Duodenal mucosa (tissue), 2 donors: ENCODE results near the gene NPR2.

Experiments used
- H3K27ac ChIP-seq: one replicate; pipeline ENCODE4 v1.7.0; 2013; ENCODE audit warnings: low read depth, low read length
- H3K27me3 ChIP-seq, 2 donors: one replicate each; pipeline ENCODE4 v1.7.0; 2013; ENCODE audit warnings: low read length in 2 of 2, control low read depth in 1 of 2; ENCODE audit not compliant: insufficient read depth in 2 of 2, control insufficient read depth in 1 of 2
- H3K36me3 ChIP-seq, 2 donors: one replicate each; pipeline ENCODE4 v1.7.0; 2013; ENCODE audit warnings: low read length in 2 of 2, control low read depth in 1 of 2; ENCODE audit not compliant: insufficient read depth in 2 of 2, control insufficient read depth in 1 of 2
- H3K4me1 ChIP-seq, 2 donors: one replicate each; pipeline ENCODE4 v1.7.0; 2013; ENCODE audit warnings: low read length in 2 of 2, control low read depth in 1 of 2; ENCODE audit not compliant: insufficient read depth in 2 of 2, control insufficient read depth in 1 of 2
- H3K4me3 ChIP-seq, 2 donors: one replicate each; pipeline ENCODE4 v1.7.0; 2013; ENCODE audit warnings: low read length in 2 of 2, low read depth in 1 of 2
- H3K9ac ChIP-seq, 2 donors: one replicate each; pipeline ENCODE4 v1.7.0; 2013; ENCODE audit warnings: low read length in 2 of 2, low read depth in 1 of 2
- H3K9me3 ChIP-seq, 2 donors: one replicate each; pipeline ENCODE4 v1.7.0; 2013; ENCODE audit warnings: low read length in 2 of 2, control low read depth in 1 of 2; ENCODE audit not compliant: control insufficient read depth in 1 of 2

The NPR2 gene

DNA sequence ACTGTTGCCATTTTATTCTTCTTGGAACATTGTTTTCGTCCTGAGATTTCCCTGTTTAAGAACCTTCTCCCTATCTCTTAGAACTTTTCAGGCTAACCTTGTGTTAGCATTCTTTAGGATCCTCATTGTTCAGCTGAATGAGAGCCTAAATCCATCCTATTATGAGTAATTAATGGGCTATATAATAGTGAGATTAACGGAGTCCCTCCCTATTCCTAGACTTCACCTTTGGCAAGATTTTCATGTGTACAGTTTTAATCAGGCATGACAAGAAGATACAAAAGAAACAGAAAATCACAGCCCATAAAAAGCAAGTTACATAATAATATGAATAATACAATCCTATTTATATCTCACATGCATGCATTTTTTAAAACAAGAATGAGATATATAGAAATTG is 28.2 kb upstream of the NPR2 start:
- no peaks in the 10 kb centered on the region for H3K9me3 ChIP-seq
- peaks cover 6 to 28% of the 10 kb centered on the region in 2 donors for H3K4me1 ChIP-seq
- no peaks in the 10 kb centered on the region for H3K27me3 ChIP-seq
- no peak overlapping the region for H3K4me3 ChIP-seq
- no peak overlapping the region for H3K27ac ChIP-seq
- H3K9ac ChIP-seq, result no peak overlapping the region
- H3K36me3 ChIP-seq, result no peaks in the 10 kb centered on the region

- no peak overlapping the region for H3K27ac ChIP-seq
These were observed 27.6 kb upstream of the NPR2 start for GRCh38 chr9:35763803-35764202.

GRCh38 chr9:35766997-35767396 is 24.4 kb upstream of the NPR2 start:
- H3K4me1 ChIP-seq, result peaks cover 21 to 37% of the 10 kb centered on the region in 2 donors

More at GRCh38 chr9:35763803-35764202, 27.6 kb upstream of the NPR2 start:
- Histone ChIP-seq H3K4me1 (peaks cover 0 to 22% of the 10 kb centered on the region in 2 donors), H3K36me3 (no peaks in the 10 kb centered on the region), H3K9ac (no peak overlapping the region), H3K9me3 (no peaks in the 10 kb centered on the region), H3K4me3 (no peak overlapping the region), H3K27me3 (no peaks in the 10 kb centered on the region)

DNA sequence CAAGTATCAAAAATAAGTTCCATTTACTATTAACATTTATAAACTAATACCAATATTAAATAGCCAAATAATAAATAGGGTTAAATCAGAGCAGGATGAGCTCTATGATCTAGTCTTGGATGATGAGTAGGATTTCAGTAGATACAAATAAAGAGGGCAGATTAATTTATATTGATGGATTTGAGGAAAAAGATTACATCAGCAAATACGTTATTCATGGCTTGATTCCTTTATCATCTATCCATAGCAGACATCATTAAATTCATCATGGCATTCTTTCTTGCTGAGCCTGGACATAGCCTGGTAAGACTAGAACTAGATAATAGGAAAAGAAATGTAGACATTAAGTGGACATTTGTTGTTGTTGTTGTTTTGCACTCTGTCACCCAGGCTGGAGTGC is 23.9 kb upstream of the NPR2 start:
- Histone ChIP-seq H3K4me3 (no peak overlapping the region), H3K4me1 (peaks cover 24 to 37% of the 10 kb centered on the region in 2 donors), H3K9me3 (no peaks in the 10 kb centered on the region), H3K27ac (no peak overlapping the region), H3K27me3 (no peaks in the 10 kb centered on the region), H3K9ac (no peak overlapping the region), H3K36me3 (no peaks in the 10 kb centered on the region)

More at GRCh38 chr9:35766997-35767396, 24.4 kb upstream of the NPR2 start:
- H3K4me3 ChIP-seq, result no peak overlapping the region
- no peaks in the 10 kb centered on the region for H3K9me3 ChIP-seq
- no peak overlapping the region for H3K27ac ChIP-seq
- H3K27me3 ChIP-seq, result no peaks in the 10 kb centered on the region
- H3K36me3 ChIP-seq, result no peaks in the 10 kb centered on the region
- no peak overlapping the region for H3K9ac ChIP-seq

GRCh38 chr9:35769763-35770162 is 21.6 kb upstream of the NPR2 start:
- Histone ChIP-seq H3K27me3 (no peaks in the 10 kb centered on the region), H3K4me3 (no peak overlapping the region), H3K9me3 (no peaks in the 10 kb centered on the region)

DNA sequence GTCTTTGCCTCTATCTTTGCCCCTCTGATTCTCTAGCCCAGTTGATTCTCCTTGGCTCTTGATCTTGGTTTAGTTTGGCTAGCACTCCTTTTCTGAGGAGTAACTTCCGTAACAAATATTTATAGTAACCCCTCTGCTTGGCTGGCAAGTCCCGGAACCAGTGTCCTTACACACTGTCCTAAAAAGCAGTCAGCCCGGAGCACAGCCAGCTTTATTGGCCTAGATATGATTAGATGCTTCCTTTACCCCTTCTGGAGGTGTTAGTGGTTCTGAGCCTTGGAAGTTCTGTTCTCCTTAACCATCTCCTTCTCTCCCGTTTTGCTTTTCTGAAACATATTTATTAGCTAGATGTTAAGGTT is 20.3 kb upstream of the NPR2 start:
- H3K27me3 ChIP-seq, result no peaks in the 10 kb centered on the region
- H3K27ac ChIP-seq, result no peak overlapping the region
- no peaks in the 10 kb centered on the region for H3K36me3 ChIP-seq
- peak overlapping the region in 1 of 2 donors; percentile 7 for H3K4me3 ChIP-seq
- H3K9me3 ChIP-seq, result no peaks in the 10 kb centered on the region
- peaks cover 24 to 31% of the 10 kb centered on the region in 2 donors for H3K4me1 ChIP-seq
- no peak overlapping the region for H3K9ac ChIP-seq

More at GRCh38 chr9:35769763-35770162, 21.6 kb upstream of the NPR2 start:
- Histone ChIP-seq H3K9ac (no peak overlapping the region), H3K27ac (no peak overlapping the region), H3K36me3 (no peaks in the 10 kb centered on the region), H3K4me1 (peaks cover 24 to 28% of the 10 kb centered on the region in 2 donors)

GRCh38 chr9:35771534-35771933 is 19.9 kb upstream of the NPR2 start:
- H3K4me3 ChIP-seq, result peak overlapping the region in 1 of 2 donors; percentile 9
- no peaks in the 10 kb centered on the region for H3K9me3 ChIP-seq
- H3K4me1 ChIP-seq, result peaks cover 24 to 31% of the 10 kb centered on the region in 2 donors
- no peaks in the 10 kb centered on the region for H3K27me3 ChIP-seq
- H3K9ac ChIP-seq, result no peak overlapping the region
- H3K27ac ChIP-seq, result no peak overlapping the region
- no peaks in the 10 kb centered on the region for H3K36me3 ChIP-seq

DNA sequence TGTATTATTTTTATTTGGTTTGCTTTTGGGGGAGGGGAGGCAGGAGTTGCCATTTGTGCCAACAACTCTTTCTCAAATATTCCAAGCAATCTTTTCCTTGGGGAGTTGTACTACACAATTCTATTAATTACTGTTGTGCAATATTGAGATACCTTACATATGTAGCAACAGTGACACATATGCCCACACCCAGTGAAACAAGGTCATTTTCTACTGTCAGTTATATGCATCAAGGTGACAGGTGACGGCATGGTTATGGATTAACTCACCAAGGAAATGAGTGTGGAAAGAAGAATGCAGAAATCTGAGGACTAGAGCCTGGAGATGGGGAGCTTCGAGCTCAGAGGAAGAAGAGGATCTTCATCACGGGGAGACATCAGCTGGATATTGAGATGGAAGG is 19.4 kb upstream of the NPR2 start:
- Histone ChIP-seq H3K4me1 (peaks cover 24 to 31% of the 10 kb centered on the region in 2 donors), H3K4me3 (peak overlapping the region in 1 of 2 donors; percentile 9), H3K36me3 (no peaks in the 10 kb centered on the region), H3K9me3 (no peaks in the 10 kb centered on the region), H3K9ac (no peak overlapping the region), H3K27me3 (no peaks in the 10 kb centered on the region), H3K27ac (no peak overlapping the region)

DNA sequence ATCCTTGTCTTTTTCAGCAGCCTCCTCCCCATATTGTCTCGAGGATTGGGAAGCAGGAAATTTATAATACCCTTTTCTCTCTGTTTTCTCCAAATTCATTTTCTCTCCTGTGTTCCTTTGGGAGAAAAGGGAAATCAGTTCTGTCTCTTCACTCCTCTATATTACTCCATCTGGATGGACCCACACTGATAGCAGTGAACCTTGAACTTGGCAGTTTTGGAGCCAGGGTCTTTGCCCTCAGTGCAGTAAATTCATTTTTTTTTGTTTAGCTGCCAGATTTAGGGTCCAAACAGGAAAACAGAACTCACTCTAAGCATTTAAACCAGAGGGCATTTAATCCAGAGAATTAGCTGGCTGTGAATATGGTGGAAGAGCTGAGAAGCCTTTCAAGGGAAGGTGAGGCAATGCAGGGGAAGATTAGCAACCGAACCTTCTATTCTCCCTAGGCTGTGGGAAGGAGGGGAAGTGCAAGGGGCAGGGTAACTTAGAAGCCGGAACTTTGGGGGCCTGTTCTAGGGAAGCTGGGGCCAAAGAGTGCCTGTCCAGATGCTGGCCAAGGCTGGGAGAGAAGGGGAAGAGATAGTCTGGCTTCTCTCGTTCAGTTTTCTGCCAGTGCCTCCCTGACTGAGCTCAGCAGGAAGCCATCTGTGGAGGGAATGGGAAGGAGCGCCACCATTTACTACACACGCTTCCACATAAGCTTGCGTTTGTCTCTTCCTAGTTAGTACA is 16.3 kb upstream of the NPR2 start:
- Histone ChIP-seq H3K9ac (no peak overlapping the region), H3K27ac (no peak overlapping the region)

GRCh38 chr9:35776018-35776417 is 15.4 kb upstream of the NPR2 start:
- Histone ChIP-seq H3K27me3 (no peaks in the 10 kb centered on the region), H3K4me3 (no peak overlapping the region), H3K36me3 (no peaks in the 10 kb centered on the region), H3K9ac (no peak overlapping the region), H3K4me1 (peaks cover 12 to 17% of the 10 kb centered on the region in 2 donors), H3K27ac (no peak overlapping the region), H3K9me3 (no peaks in the 10 kb centered on the region)

More for the DNA sequence above, 16.3 kb upstream of the NPR2 start:
- no peaks in the 10 kb centered on the region for H3K27me3 ChIP-seq
- no peak overlapping the region for H3K4me3 ChIP-seq
- peaks cover 21 to 27% of the 10 kb centered on the region in 2 donors for H3K4me1 ChIP-seq
- no peaks in the 10 kb centered on the region for H3K36me3 ChIP-seq
- H3K9me3 ChIP-seq, result no peaks in the 10 kb centered on the region
